ENCODE measurements around the gene ASB13.

ASB13 gene, protein sequence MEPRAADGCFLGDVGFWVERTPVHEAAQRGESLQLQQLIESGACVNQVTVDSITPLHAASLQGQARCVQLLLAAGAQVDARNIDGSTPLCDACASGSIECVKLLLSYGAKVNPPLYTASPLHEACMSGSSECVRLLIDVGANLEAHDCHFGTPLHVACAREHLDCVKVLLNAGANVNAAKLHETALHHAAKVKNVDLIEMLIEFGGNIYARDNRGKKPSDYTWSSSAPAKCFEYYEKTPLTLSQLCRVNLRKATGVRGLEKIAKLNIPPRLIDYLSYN

DNA sequence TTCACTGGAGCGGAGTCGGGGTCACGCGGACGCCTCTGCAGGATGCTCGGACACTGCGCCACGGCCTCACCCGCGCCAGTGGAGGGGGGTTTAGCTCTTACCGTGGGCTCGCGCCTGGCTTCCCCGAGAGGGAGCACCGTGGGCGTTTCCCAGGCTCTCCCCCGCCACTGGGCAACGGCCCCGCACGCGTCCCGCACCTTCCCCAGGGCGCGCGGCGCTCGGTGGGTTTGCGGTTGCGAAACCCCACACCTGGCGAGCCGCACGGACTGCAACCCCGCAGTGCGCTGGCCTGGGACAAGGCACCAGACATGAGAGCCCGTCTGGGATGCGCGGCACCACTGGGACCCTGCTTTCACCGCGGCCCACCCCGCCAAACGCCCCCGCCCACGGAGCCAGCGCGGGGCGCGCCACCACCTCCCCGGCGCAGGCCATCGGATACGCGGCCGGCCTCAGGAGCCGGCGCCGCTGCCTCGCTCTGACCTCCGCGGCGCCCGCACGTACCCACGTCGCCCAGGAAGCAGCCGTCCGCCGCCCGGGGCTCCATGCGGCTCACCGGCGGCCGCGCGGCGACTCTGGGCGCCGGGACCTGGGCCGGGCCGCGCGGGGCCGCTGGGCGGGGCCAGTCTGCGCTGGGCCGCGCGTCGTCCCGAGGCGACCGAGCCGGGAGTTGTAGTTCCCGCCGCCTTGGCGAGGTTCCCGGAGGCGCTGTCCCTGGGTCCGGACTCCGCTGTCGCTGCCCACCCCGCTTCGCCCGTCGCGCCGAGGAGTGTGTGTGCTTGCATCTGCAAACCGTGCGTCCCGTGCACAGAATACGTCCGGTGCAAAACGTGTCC, at the start of gene ASB13:
Gene ASB13, minus strand, starts transcription at position 588 of the 833 bp plus-strand sequence. Its CDS starts 44 bp downstream, at position 544.
- DNase-seq, result peak; percentile 71

DNA sequence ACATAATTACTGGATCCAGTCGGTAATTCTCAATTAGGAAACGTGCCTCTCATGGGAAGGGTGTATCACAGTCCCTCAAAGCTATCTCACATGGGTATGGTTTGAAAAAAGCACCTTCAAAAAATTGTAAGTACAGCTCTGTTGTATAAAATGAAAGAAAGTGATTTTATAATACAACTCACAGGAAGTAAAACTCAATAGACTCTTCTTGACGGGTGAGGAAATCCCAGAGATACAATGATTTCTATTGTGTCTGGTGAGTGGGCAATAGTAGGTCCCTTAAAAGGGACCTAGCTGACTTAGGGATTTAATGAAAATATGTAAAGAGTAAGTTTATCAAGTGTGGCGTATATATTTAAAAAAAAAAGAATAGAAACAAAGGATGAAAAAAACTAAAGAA, 45.2 kb upstream of the ASB13 start:
- DNase-seq, result peak; percentile 46

DNA sequence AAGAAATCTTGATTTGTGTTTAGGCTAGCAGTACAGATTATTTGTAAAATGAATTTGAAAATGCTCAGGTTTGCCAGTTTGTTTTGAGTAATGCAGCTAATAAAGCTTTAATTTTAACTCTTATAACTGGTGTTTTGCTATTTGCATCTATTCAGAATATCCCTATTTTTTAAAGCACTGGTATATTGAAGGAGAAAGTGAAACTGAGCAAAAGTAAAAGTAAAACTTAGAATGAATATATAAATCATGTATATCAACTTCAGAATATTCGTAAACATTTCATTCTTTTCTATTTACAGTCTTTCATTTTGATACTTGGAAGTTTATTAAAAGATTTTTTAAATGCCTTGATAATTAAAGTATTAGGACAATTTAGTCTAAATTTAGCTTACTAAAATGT, 44.5 kb upstream of the ASB13 start:
- DNase-seq, result peak; percentile 46

DNA sequence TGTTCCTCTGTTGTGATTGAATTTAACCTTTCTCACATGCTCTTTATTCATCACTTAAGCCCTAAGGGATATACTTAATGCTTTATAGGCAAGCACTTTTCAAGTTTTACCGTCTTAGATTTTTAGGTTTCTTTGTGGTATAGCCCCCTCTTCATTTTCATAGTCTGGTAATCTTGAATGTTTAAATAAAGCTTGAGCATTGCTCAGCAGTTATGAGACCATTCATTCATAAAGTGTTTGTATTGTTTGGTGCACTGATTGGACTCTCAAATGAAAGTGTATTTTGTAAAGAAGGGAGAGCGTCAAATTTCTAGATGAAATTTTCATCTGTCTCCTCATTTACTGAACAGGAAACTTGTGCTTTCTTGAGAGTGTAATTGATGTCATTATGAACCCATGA, 43.5 kb upstream of the ASB13 start:
- no peak for DNase-seq

DNA sequence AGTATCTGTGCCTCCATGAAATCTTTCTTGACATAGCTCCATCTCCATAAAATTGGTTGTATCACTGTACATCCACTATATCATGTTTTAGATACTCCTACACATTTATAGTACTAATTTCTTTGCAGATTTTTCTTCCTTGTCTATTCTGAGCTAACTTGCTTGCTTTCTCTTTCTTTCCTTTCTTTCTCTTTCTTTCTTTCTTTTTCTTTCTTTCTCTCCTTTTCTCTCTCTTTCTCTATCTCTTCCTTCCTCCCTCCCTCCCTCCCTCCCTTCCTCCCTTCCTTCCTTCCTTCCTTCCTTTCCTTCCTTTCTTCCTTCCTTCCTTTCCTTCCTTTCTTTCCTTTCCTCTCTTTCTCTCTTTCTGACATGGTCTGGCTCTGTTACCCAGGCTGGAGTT, 42.0 kb upstream of the ASB13 start:
- no peak for DNase-seq

DNA sequence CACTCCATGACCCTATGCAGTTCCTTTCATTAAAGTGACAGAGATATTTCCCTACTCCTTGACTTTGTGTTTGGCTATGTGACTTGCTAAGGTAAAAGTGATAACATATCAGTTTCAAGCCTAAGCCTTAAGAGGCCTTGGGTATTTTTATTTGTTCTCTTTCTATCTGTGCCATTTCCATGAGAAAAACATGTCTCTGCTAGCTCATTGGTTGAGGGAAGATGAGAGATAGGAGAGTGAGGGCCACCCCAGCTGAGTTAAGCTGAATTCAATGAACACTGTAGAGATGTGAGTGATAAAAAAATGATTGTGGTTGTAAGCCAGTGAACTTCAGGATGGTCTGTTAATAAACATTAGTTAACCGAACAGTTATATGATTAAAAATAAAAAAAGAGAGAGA, 31.7 kb upstream of the ASB13 start:
- DNase-seq, result no peak

DNA sequence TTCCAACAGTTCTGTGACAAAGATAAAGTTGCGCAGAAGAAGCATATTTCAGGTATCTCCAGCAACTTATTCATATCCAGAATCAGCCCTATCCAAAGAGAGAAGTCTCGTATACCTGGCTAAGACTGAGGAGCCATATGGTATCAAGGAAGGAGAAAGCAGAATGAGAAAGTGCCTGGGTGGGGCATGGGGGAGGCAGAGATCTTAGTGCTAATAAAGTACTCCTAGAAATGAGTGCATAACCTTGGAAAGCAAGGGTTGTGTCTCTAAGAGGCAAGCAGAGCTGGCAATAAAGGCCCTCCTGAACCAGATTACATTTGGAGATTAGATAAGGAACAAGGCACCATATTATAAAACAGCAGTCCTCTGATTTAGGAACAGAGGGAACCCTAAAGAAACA, 30.9 kb upstream of the ASB13 start:
- DNase-seq, result no peak

DNA sequence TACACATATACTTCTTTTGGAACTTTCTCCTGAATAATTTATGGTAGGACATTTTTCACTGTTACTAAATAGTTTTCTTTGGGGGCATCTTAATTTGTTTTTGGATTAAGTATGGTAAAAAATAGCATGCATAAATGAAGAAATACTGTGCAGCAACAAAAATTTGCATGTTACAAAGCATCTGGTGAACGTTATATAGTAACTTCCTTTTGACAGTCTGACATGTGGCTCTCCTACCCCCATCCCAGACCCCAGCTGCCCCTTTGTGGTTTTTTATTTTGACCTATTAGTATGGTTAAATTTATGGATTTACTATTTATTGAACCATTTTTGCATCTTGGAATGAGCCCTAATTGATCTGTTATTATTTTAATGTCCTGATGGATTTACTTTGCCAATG, 28.2 kb upstream of the ASB13 start:
- DNase-seq, result no peak

DNA sequence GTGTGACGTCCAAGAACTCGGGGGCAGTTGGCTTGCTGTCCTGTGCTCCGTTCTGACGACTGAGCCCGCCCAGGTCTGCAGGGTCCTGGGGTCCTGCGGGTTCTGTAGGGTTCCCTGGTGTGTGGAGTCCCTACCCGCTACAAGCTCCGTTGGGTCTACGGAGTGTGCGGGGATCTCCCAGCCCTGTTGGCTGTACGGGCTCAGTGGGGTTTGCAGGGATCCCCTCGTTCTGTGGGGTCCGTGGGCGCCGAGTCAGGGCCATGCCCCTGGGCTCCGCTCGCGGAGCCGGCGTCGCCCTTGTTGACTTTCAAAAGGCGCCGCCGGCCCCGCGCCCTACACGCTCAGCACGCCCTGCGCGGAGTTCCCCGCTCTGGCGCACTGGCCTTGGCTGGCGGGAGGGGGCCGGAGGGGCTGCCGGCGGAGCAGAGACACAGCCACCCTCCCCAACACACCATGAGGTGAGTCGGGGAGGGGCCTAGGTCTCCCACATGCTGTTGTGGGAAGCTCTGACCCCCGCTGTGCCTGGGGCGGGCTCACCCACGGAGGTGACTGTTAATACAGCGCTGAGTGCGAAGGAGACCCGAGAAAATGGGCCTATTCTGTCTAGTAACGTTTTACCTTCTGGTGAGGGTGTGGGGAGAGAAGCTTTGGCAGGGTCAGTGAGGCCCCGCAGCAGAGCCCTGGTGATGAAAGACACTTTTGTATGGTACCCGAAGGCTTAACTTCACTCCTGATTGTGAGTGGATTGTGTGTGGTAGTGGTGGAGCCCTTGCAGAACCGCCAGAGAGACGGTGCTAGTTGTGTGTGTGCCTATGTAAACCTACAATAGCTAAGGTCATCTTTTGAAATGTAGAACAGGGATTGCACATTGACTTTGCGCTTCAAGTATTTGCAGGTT, 26.3 kb upstream of the ASB13 start:
- peak; percentile 50 for DNase-seq

DNA sequence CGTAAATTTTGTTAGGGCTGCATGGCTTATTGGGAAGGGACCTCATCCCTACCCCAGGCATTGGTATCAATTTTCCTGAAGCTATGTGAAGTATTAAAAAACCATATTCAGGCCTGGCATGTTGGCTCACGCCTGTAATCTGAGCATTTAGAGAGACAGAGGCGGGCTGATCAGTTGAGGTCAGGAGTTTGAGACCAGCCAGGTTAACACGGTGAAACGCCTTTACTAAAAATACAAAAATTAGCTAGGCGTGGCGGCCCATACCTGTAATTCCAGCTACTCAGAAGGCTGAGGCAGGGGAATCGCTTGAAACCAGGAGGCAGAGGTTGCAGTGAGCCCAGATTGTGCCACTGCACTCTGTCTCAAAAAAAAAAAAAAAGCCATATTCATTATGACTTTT, 25.4 kb upstream of the ASB13 start:
- DNase-seq, result no peak

DNA sequence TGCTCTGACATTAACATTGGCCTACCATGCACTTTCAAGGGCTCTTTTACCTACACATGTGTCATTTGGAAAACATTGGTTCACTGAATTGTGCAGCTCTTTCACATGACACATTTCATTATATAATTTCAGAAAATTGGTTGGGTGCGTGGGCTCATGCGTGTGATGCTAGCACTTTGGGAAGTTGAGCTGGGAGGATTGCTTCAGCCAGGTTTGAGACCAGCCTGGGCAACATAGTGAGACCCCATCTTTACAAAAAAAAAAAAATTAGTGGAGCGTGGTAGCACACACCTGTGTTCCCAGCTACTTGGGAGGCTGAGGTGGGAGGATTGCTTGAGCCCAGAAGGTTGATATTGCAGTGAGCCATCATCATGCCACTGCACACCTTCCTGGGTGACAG, 22.2 kb upstream of the ASB13 start:
- no peak for DNase-seq

DNA sequence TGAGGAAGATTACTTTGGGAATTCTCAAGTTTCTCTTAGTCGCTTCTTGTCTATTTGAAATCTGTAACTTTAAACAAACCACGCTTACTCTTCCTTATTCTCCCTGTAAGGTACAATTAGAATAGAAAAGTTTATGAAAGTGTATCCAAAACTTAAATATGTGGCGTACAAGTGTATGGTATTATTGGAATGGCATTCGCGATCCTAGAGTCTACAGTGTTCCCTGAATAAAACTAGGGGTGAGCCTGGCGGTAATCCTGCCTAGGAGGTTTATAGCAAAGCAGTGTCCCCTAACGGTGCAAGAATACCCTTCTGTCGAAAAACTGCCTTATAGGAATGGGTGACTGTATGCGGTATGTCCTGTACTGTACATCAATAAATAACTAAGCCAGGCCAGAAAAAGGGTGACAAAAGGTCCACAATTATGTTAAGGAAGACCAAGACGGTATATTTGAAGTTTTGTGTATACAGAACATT, 19.4 kb upstream of the ASB13 start:
- DNase-seq, result no peak

DNA sequence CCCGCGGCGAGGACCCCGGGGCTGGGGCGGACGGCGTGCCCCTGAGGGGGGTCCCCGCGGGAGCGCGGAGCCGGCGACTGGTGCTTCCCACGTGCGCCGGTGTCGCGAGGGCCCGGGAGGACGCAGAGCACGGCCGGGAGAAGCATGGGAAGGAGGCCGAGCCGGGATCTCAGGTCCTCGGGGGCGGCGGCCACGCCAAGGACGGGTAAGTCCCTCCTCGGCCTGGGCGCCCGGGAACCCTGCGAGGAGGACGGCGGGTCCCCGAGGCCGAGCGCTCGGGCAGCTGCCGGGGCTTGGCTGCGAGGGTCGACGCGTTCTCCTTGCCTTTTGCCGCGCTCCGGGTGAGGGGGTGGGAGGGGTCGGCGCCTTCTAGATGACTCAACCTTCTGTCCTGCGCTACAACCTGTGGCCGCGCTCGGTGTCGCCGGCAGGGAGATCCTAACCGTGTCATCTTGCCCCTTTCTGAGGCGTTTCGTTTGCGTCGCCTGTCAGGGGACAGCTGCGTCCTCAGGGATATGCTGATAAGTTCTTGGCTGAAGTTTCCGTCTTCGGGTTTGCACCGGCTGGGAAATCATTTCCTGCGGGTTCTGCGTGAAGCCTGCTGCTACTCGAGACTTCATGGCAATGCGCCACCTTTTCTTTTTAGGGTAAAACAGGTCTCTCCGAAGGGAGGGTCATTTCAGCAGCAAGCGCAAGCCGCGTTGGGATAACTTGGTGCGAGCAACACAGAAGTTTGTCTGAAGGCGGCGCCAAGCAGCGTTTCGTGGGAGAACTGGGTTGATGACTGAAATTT, 18.8 kb upstream of the ASB13 start:
- peak; percentile 68 for DNase-seq

DNA sequence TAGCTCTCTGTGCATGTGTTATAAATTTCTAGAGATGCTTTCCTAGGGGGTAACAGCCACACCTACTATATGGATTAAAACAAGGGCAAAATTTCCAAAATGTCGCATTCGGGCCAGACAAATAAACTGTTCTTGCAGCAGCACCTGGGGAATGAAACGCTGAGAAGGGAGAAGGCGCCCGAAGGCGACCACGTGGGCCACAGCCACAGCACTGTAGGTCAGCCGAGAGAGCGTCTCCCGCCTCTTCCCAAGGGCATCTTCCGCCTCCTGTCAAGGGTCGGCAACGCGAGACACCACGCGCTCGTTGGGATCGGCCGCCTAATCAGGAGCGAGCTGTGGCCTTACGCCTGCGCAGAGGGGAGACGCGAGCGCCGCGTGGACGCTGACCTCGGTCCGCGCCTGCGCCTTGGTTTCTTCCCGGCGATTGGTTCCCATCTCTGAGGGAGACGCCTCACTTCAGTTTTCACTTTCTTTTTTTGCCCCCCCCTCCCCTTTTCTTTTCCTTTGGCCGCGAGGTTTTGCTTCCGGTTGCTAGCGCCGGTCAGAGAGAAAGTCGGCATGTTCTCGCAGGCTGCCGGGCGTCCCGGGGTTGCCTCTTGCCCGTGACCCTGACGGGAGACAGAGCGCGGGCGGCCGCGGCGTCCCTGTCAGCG, 18.0 kb upstream of the ASB13 start, which contains the start of gene TASOR2:
Gene TASOR2, plus strand, starts transcription at position 521 of the 653 bp plus-strand sequence. CDS start 35,805 bp downstream, outside the sequence.
- peak; percentile 99 for DNase-seq

DNA sequence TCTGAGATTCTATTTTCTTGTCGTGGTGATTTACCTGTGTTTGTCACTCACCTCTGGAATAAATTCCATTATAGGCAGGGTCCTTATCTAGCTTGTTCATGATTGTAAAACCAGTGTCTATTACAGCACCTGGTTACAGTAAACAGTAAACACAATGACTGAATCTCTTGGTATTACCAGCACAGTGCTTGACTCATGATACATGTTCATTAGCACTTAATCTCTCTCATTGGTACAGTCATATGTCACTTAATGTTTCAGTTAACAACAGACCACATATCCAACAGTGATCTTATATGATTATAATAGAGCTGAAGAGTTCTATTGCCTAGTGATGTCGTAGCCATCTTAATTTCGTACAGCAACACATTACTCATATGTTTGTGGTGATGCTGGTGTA, 16.7 kb upstream of the ASB13 start:
- no peak for DNase-seq

DNA sequence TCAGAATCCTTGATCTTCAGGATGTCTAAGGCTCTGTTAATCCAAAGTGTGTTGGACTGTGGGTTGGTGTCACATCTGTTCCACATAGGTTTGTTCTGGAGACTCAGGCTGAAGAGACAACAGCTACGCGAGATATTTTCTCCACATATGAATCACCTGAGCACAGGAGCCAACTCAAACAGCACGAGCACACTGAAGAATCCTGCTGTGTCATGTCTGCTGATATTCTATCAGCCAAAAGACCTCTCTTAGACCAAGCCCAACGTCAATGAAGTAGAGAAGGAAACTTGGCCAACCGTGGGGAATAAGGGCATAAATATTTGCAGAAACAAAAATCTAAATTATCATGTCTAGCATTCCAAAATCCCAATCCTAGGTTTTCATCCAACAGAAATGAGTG, 15.5 kb upstream of the ASB13 start:
- no peak for DNase-seq

DNA sequence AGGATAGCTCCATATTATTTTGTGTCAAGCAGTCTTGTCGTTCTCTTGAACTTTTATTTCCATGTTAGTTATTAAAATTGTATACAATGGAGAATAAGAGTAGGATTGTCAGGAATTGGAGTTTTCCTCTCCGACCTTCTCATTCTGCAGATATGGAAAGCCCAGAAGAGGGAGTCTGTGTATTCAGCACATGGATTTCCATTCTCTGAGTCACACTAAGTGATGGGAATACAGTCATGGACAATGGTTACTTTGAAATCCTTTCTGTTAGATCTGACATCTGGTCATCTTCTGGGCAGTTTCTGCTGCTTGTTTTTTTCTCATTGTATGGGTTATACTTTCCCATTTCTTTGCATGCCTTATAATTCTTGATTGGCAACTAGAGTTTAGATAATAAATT, 13.2 kb upstream of the ASB13 start:
- no peak for DNase-seq

DNA sequence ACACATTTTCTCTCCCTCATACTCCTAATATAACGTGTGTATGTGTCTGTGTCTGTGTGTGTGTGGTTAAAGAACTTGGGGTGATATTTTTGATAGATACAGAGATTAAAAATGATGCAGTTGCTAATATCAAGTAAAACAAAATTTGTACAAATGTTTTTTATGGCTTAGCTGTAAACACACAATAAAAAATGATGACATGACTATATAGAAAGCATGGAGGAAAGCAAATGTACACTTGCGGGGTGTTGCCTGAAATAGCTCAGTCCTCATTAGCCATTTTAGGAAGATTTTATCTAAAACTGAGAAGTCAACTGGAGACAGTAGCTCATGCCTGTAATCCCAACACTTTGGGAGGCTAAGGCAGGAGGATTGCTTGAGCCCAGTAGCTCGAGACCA, 12.6 kb upstream of the ASB13 start:
- no peak for DNase-seq

DNA sequence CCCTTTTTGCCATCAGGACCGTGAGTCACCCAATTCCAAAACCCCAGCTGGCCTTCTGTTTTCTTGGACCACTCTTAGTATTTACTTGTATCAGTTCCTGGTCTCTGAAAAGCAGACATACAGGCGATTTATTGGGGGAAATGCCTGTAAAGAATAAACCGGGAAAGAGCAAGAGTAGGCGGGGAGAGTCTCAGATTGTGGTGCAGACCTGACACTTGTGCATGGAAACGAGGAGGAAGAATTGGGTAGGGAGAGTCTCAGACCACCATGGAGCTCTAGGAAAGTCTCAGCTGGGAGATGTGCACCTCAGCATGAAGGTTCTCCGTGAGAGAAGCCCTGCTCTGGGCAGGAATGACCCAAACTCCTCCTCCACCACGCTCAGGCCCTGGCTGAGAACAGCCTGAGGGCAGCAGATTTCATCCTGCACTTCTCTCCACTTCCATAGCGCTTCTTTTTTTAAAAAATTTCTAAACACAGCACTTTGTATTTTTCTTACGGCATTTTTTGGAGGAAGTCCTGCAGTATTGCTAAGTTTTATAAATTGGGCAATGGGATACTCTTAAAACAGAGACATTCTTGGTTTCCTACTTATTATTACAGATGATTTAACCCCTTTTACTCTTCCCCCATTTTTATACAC, 12.1 kb upstream of the ASB13 start:
- DNase-seq, result no peak

DNA sequence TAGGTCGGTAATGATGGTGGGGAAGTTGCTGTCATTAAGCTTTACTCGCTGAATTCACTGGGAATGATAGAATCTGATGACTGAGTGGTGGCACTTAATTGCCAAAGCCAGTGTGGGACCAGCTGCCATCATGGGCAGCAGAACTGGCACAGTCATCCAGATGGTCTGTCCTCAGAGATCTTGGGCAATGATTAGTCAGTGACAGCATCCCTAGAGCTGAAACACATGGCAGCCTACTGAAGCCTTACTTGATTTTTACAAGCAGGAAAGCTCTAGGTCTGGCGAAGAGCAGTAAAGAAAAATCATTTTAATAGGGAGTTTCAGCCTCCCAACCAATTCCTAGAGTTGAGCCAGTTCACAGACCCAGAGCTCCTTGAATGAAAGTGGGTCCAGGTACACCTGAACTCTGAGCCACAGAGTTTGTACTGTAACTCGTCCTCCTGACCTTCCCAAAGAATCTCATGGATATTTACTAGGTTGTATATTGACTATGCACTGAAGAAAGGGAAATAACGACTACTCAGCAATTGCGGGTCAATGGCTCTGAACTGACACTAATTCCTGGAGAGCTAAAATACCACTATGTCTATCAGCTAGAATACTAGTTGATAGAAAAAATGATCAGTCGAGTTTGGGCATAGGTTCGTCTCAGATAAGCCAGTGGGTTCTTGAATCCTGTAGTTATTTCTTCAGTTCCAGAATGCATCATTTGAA, 4.4 kb upstream of the ASB13 start:
- no peak for DNase-seq

DNA sequence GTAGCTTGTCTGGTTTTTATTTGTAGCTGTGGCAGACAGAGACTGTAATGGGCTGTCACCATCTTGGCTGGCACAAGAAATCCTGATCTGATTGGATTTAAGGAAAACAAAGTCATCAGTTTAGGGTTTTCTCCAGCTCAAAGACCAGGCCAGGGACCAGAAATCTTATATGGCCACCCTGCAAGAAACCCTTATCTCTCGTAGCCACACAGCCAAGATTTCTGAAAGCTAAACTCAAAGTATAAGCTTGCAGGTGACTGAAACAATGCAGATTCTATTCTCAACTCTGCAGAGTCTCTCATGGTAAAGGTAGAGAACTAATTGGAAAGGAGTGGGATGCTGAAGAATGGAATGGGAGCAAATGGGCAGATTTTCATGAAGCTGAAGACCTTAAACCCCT, 3.2 kb upstream of the ASB13 start:
- no peak for DNase-seq
